Stimulated activated CD4-positive, alpha-beta T cell treated with anti-CD3 and anti-CD28 coated beads, Interleukin-15, amount 100 ng/mL, for 48 hours (primary cell): ENCODE data around the gene MED13L.
"Not testable (repeated sequence)": the region's sequence is repeated elsewhere in the genome, so short reads cannot be mapped to it uniquely, and the experiment has no call there.

ENCODE experiments used
- DNase-seq, 2 donors: peaks; one replicate each; pipeline ENCODE4 v3.0.0-alpha.2; 2020; ENCODE audit warnings: low read depth in 2 of 2

Gene MED13L

GRCh38 chr12:116303929-116304328 is 26.4 kb upstream of the MED13L start:
- no peak for DNase-seq

GRCh38 chr12:116303066-116303465 is 25.6 kb upstream of the MED13L start:
- no peak for DNase-seq

GRCh38 chr12:116302166-116303058 is 24.9 kb upstream of the MED13L start:
- no peak for DNase-seq

GRCh38 chr12:116301621-116302020 is 24.1 kb upstream of the MED13L start:
- no peak for DNase-seq

- DNase-seq, result no peak
Measured at GRCh38 chr12:116299665-116300328, 22.3 kb upstream of the MED13L start.

- DNase-seq, result no peak
Measured at GRCh38 chr12:116299064-116299463, 21.6 kb upstream of the MED13L start.

GRCh38 chr12:116298578-116298977 is 21.1 kb upstream of the MED13L start:
- DNase-seq, result no peak

- no peak for DNase-seq
Measured at GRCh38 chr12:116297224-116297834, 19.8 kb upstream of the MED13L start.

GRCh38 chr12:116295327-116296263 is 18.1 kb upstream of the MED13L start:
- no peak for DNase-seq

- no peak for DNase-seq
Measured at GRCh38 chr12:116294454-116295165, 17.1 kb upstream of the MED13L start.

- no peak for DNase-seq
Measured at GRCh38 chr12:116293687-116294453, 16.4 kb upstream of the MED13L start.

GRCh38 chr12:116291218-116291617 is 13.7 kb upstream of the MED13L start:
- DNase-seq, result no peak

GRCh38 chr12:116288735-116289134 is 11.2 kb upstream of the MED13L start:
- no peak for DNase-seq

GRCh38 chr12:116287842-116288301 is 10.4 kb upstream of the MED13L start:
- DNase-seq, result no peak

GRCh38 chr12:116284396-116284795 is 6.9 kb upstream of the MED13L start:
- no peak for DNase-seq

GRCh38 chr12:116283881-116284280 is 6.4 kb upstream of the MED13L start:
- DNase-seq, result not testable (repeated sequence)

GRCh38 chr12:116282371-116283286 is 5.1 kb upstream of the MED13L start:
- no peak for DNase-seq

GRCh38 chr12:116280595-116281290 is 3.2 kb upstream of the MED13L start:
- no peak for DNase-seq
